Activated T-cell treated with anti-CD3 and anti-CD28 coated beads for 24 hours (primary cell): ENCODE data around the gene GLP1R.

Experiments
- DNase-seq: peaks from one replicate; pipeline ENCODE4 v3.0.0-alpha.2; 2020; ENCODE audit warnings: low read depth

Gene GLP1R

DNA sequence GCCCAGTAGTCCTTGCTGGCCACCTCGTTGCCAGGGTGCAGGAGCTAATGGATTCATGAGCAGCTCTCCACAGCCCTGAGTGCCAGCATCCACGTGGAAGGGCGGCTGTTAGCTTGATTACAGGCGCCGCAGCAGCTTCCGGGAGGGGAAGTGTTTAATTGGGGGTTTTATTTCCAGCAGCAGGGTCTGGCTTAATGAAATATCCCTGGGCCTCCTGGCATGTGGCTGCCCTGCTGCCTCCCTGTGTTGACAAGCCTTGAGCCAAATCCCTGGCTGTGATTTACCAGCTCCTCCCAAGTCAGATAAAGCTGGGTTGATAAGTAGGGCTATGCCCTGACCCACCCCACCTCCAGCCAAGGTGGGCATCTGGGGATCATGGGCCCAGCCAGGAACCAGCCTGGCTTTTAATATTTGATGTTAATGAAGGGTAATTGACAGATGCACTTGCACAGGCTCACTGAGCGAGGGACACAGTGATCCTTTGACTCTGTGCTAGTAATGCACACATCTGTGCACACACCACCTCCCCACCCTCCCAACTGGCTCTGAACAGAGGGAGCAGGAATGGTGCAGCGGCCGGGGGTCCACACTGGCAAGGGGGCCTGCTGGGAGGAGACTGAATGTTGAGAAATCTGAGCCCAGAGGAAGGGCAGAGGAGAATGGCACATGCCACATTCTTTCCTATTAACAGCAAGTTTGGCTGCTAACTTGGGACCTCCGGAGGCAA, 13.6 kb downstream of the GLP1R start:
- no peak for DNase-seq

DNA sequence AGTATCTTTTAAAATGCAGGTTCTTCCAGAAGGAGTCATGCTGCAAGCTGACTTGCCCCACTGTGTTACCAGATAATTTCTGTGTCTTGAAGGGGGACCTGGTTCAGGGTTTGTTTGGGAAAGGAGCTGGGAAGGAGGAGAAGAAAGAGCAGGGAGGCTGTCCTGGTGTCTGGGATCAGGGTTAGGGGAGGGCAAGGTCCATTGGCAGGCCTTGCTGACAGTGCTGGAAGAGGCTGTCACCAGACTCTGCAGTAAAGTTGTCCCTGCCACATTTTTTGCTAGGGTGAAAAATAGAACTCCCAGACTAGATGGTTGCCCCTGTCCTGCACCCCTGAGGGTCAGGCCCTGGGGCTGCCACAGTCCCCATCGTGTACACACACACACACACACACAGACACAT, 14.9 kb downstream of the GLP1R start:
- no peak for DNase-seq

DNA sequence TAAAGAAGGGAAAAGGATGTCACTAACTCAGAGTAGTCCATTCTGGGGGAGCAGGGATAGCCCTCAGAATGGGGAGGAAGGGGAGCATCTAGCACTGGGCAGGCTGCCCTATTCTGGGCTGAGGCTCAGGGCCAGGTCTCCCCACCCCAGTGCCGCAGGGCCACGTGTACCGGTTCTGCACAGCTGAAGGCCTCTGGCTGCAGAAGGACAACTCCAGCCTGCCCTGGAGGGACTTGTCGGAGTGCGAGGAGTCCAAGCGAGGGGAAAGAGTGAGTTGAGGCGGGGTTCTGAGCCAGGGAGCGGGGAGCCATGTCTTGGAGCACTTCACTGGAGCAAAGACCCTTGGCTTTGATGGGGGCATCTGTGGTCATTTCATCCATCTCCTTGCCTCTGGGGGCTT, 17.0 kb downstream of the GLP1R start:
- DNase-seq, result no peak

GRCh38 chr6:39068391-39068790, 19.8 kb downstream of the GLP1R start:
- no peak for DNase-seq

- DNase-seq, result no peak
Measured at GRCh38 chr6:39072830-39073229, 24.2 kb downstream of the GLP1R start.

- DNase-seq, result no peak
Measured at GRCh38 chr6:39073471-39074355, 25.1 kb downstream of the GLP1R start.

- DNase-seq, result no peak
Measured at GRCh38 chr6:39074486-39074885, 25.9 kb downstream of the GLP1R start.

GRCh38 chr6:39075010-39075686, 26.6 kb downstream of the GLP1R start:
- no peak for DNase-seq

GRCh38 chr6:39075807-39076622, 27.4 kb downstream of the GLP1R start:
- DNase-seq, result no peak

DNA sequence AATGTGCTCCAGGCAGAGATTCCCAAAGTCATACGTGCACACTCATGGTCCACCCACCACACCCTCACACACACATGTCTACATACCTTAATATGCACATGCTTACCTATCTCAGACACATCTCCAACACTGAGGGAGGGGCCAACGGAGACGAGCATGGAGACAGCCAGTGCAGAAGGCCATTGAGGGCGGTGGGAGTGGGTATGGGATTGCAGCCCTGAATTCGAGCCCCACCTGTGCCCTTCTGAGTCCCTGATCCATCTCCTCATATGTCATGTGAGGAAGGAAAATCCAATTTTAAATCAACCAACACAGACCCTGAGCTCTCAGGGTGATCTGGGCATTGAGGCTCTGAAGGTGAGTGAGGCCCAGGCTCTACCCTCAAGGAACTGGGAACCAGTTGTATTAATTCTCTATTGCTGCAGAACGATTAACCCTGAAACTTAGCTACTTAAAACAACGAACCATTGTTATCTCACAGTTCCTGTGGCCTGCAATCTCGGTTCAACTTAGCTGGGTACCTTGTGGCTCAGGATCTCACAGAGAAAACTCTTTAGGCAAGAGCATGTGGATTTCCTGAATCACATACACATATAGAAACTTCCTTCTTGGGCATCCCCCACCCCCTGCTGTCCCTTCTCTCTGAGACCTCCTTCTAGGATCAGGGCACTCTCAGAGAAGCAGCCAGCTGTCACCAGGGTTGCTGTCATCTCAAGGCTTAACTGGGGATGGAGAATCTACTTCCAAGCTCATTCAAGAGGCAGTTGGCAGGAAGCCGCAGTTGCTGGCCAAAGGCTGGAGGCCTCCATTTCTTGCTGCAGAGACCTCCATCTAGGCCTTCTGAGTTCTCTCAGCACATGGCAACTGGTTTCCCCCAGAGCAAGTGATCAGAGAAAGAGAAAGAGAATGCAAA, 28.3 kb downstream of the GLP1R start:
- DNase-seq, result no peak

- DNase-seq, result no peak
Measured at GRCh38 chr6:39077882-39078594, 29.5 kb downstream of the GLP1R start.

DNA sequence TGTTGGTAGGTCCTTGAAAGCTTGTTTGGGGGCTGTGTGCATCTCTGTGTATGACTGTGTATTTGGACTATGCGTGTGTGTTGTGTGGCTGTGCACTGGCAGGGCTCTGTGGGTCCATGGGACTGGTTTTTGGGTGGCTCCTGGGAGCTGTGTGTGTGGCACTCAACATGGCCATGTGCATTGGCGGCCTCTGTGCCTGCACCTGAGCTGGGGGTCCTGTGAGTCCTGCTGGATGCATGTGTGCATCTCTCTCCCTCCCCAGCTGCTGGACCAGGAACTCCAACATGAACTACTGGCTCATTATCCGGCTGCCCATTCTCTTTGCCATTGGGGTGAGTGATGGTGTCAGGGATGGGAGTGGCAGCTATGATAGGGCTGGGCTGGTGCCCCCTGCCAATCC, 30.1 kb downstream of the GLP1R start:
- no peak for DNase-seq

GRCh38 chr6:39079197-39080125, 30.9 kb downstream of the GLP1R start:
- no peak for DNase-seq

- DNase-seq, result no peak
Measured at GRCh38 chr6:39080246-39080875, 31.8 kb downstream of the GLP1R start.

DNA sequence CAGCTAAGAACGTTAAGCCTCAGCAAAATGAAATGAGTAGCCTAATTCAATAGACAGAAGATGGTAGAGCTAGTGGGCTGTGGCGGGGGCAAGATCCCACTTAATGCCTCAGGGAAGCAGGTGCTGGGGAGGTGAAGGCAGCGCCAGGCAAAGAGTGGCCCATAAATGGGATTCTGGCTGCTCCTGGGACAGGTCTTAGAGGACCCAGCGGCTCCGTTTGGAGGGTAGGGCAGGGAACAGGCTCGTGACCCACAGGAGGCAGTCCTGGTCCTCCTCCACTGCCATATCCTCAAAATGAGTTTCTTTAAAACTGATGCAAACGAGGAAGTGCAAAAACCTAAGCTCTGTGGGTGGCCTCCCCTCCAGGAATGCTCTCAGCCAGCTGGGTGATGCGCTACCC, 33.7 kb downstream of the GLP1R start:
- DNase-seq, result no peak

DNA sequence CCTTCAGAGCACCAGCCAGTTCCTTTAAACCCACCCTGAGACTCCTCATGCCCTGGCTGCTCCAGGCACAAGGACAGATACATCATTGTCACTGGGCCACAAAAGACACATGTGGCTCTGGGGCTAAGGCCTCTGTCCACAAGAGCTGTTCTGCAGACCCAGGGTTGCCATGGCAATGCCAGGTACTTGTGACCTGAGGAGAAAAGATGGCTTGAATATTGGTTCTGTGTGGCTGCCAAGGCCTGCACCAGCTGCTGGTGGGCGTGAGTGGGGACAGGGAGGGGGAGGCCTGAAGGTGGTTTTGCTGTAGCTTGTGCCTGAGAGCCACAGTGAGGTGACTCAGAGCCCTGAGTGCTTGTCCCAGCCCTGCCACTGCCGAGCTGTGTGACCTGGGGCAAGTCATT, 34.7 kb downstream of the GLP1R start:
- no peak for DNase-seq

- no peak for DNase-seq
Measured at GRCh38 chr6:39084506-39084905, 35.9 kb downstream of the GLP1R start.

- DNase-seq, result no peak
Measured at GRCh38 chr6:39085129-39085797, 36.7 kb downstream of the GLP1R start.
